Measurements from ENCODE around the gene ING3. TPM values are rescaled to one million over a fixed set of nuclear protein-coding genes. Genes with fewer than 3 reads are reported as not detected.

Gene ING3
- total RNA-seq, 1 donor from 2014 or later: 10.8 TPM

- no peak overlapping the region for H3K4me3 ChIP-seq (ENCODE audit: low read depth, low read length)
- FAIRE-seq (no peak), DNase-seq (ENCODE audit: low read depth) (no peak)
- H3K27me3 ChIP-seq (ENCODE audit: control insufficient read depth, insufficient read depth, low read length): no peaks in the 10 kb centered on the region
- H3K36me3 ChIP-seq (ENCODE audit: control insufficient read depth, insufficient read depth, low read length): no peaks in the 10 kb centered on the region
- TF ChIP-seq, protein P1, sequence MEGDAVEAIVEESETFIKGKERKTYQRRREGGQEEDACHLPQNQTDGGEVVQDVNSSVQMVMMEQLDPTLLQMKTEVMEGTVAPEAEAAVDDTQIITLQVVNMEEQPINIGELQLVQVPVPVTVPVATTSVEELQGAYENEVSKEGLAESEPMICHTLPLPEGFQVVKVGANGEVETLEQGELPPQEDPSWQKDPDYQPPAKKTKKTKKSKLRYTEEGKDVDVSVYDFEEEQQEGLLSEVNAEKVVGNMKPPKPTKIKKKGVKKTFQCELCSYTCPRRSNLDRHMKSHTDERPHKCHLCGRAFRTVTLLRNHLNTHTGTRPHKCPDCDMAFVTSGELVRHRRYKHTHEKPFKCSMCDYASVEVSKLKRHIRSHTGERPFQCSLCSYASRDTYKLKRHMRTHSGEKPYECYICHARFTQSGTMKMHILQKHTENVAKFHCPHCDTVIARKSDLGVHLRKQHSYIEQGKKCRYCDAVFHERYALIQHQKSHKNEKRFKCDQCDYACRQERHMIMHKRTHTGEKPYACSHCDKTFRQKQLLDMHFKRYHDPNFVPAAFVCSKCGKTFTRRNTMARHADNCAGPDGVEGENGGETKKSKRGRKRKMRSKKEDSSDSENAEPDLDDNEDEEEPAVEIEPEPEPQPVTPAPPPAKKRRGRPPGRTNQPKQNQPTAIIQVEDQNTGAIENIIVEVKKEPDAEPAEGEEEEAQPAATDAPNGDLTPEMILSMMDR (IDR thresholded peaks at IDR 0.05; ENCODE audit: insufficient read depth, low read length, severe bottlenecking): no peak
These were observed 23.0 kb upstream of the ING3 start for GRCh38 chr7:120927454-120928103.

DNA sequence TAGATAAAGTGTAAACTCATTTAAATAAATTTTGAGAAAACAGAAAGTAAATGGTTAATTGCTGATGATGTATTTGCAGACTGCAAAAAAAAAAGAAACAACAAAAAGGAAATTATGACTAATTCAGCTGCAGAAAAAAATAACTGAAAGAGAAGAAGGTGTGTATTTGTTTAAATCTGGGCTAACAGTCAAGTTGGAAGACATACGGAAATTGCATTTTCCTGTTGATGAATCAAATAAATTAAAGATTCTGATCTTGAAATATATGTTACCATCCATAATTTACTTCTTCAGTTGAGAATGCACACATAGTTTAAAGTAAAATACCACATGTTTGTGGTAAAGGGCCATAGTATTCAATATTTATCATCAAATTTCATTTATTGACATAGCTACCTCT is 19.3 kb upstream of the ING3 start:
- no peak for FAIRE-seq
- Histone ChIP-seq H3K36me3 (ENCODE audit: control insufficient read depth, insufficient read depth, low read length) (no peaks in the 10 kb centered on the region), H3K27me3 (ENCODE audit: control insufficient read depth, insufficient read depth, low read length) (no peaks in the 10 kb centered on the region), H3K4me3 (ENCODE audit: low read depth, low read length) (no peak overlapping the region)
- TF ChIP-seq, protein P1 (IDR thresholded peaks at IDR 0.05; ENCODE audit: insufficient read depth, low read length, severe bottlenecking): no peak
- peak; percentile 62 for DNase-seq (ENCODE audit: low read depth)

- Histone ChIP-seq H3K4me3 (ENCODE audit: low read depth, low read length) (no peak overlapping the region), H3K36me3 (ENCODE audit: control insufficient read depth, insufficient read depth, low read length) (no peaks in the 10 kb centered on the region), H3K27me3 (ENCODE audit: control insufficient read depth, insufficient read depth, low read length) (no peaks in the 10 kb centered on the region)
- TF ChIP-seq, protein P1 (IDR thresholded peaks at IDR 0.05; ENCODE audit: insufficient read depth, low read length, severe bottlenecking): no peak
- DNase-seq (ENCODE audit: low read depth): no peak
- FAIRE-seq: no peak
These were observed 17.1 kb upstream of the ING3 start for GRCh38 chr7:120933475-120933874.

DNA sequence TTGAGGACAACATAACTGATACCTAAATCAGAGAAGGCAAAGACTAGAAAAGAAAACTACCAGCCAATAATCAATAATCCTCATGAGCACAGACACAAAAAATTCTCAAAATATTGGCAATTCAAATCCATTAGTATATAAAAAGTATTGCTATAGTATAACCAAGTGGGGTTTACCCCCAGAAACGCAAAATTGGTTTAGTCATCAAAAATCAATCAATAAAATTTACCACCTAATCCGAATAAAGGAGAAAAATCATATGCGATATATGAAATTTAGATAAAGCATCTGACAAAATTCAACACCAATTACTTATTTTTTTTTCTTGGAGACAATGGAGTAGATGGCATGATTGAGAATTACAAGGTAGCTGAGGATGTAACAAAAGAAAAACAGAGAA is 11.2 kb upstream of the ING3 start:
- DNase-seq (ENCODE audit: low read depth): no peak
- H3K27me3 ChIP-seq (ENCODE audit: control insufficient read depth, insufficient read depth, low read length): no peaks in the 10 kb centered on the region
- FAIRE-seq: no peak

DNA sequence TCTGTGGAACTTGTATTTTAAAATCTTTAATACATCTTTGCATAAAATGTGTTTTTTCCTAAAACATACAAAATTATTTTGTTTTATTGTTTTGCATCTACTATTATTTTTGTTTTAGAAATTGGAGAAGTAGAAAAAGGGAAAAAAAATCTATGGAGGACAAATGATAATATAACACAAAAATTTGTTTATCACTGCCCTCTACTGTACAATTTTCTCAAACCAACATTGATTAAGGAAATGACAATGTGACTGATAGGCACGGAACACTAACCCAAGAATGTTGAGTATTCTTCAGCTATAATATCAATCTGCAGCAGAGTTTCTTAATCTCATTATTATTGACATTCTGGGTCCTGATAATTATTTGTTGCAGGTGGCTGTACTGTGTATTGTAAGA is 9.5 kb upstream of the ING3 start:
- no peak for FAIRE-seq
- no peaks in the 10 kb centered on the region for H3K36me3 ChIP-seq (ENCODE audit: control insufficient read depth, insufficient read depth, low read length)
- peak; percentile 35 for DNase-seq (ENCODE audit: low read depth)
- TF ChIP-seq, protein P1 (IDR thresholded peaks at IDR 0.05; ENCODE audit: insufficient read depth, low read length, severe bottlenecking): no peak
- no peak overlapping the region for H3K4me3 ChIP-seq (ENCODE audit: low read depth, low read length)
- H3K27me3 ChIP-seq (ENCODE audit: control insufficient read depth, insufficient read depth, low read length): no peaks in the 10 kb centered on the region

More for the DNA sequence above, 11.2 kb upstream of the ING3 start:
- TF ChIP-seq, protein P1 (IDR thresholded peaks at IDR 0.05; ENCODE audit: insufficient read depth, low read length, severe bottlenecking): no peak
- H3K36me3 ChIP-seq (ENCODE audit: control insufficient read depth, insufficient read depth, low read length): no peaks in the 10 kb centered on the region
- H3K4me3 ChIP-seq (ENCODE audit: low read depth, low read length): no peak overlapping the region

GRCh38 chr7:120941856-120942255 is 8.7 kb upstream of the ING3 start:
- H3K27me3 ChIP-seq (ENCODE audit: control insufficient read depth, insufficient read depth, low read length): no peaks in the 10 kb centered on the region
- DNase-seq (ENCODE audit: low read depth): no peak
- FAIRE-seq: no peak
- TF ChIP-seq, protein P1 (IDR thresholded peaks at IDR 0.05; ENCODE audit: insufficient read depth, low read length, severe bottlenecking): no peak
- H3K36me3 ChIP-seq (ENCODE audit: control insufficient read depth, insufficient read depth, low read length): no peaks in the 10 kb centered on the region
- no peak overlapping the region for H3K4me3 ChIP-seq (ENCODE audit: low read depth, low read length)

Measured in bronchial epithelial cell (primary cell).